Hepatocyte (in vitro differentiated cells): Measurements from ENCODE around the gene GRM4. TPM values are rescaled to one million over a fixed set of nuclear protein-coding genes. Genes with fewer than 3 reads are reported as not detected.

Experiments
- DNase-seq: peaks from one replicate; pipeline ENCODE4 v3.0.0-alpha.2; 2016; ENCODE audit warnings: low spot score
- H2AFZ ChIP-seq: fragments of 200-600 bp; sonication (generic); 2 replicates; pipeline ENCODE4 v1.6.0; 2016; ENCODE audit warnings: antibody characterized with exemption, mild to moderate bottlenecking
- H3K27ac ChIP-seq: fragments of 200-600 bp; sonication (generic); 2 replicates; pipeline ENCODE4 v1.5.1; 2016; ENCODE audit warnings: mild to moderate bottlenecking
- H3K27me3 ChIP-seq: fragments of 200-600 bp; sonication (generic); 2 replicates; pipeline ENCODE4 v1.6.1; 2016
- H3K36me3 ChIP-seq: fragments of 200-600 bp; sonication (generic); replicated peaks from 2 replicates; pipeline ENCODE4 v1.5.1; 2016; ENCODE audit warnings: low read depth; ENCODE audit not compliant: insufficient read depth
- H3K4me1 ChIP-seq: fragments of 200-600 bp; sonication (generic); 2 replicates; pipeline ENCODE4 v1.5.1; 2016; ENCODE audit warnings: mild to moderate bottlenecking, moderate library complexity; ENCODE audit not compliant: insufficient read depth
- H3K4me2 ChIP-seq: fragments of 200-600 bp; sonication (generic); 2 replicates; pipeline ENCODE4 v1.6.0; 2016
- H3K4me3 ChIP-seq: fragments of 200-600 bp; sonication (generic); 2 replicates; pipeline ENCODE4 v1.5.1; 2016; ENCODE audit warnings: mild to moderate bottlenecking
- H3K79me2 ChIP-seq: fragments of 200-600 bp; sonication (generic); 2 replicates; pipeline ENCODE4 v1.6.0; 2017; ENCODE audit warnings: mild to moderate bottlenecking
- H3K9me2 ChIP-seq: fragments of 200-600 bp; sonication (generic); replicated peaks from 2 replicates; pipeline ENCODE4 v1.6.0; 2017; ENCODE audit warnings: mild to moderate bottlenecking; ENCODE audit not compliant: insufficient read depth
- H3K9me3 ChIP-seq: fragments of 200-600 bp; sonication (generic); 2 replicates; pipeline ENCODE4 v1.5.1; 2016; ENCODE audit warnings: low read depth, mild to moderate bottlenecking
- H4K20me1 ChIP-seq: fragments of 200-600 bp; sonication (generic); 2 replicates; pipeline ENCODE4 v1.6.0; 2016; ENCODE audit warnings: mild to moderate bottlenecking; ENCODE audit not compliant: insufficient read depth, poor library complexity, severe bottlenecking
- CTCF ChIP-seq: fragments of 200-600 bp; sonication (generic); IDR thresholded peaks from 2 replicates; pipeline ENCODE4 v1.5.1; 2016; ENCODE audit warnings: antibody characterized with exemption, mild to moderate bottlenecking; ENCODE audit not compliant: poor library complexity
- EZH2 ChIP-seq: fragments of 200-600 bp; sonication (generic); IDR thresholded peaks from 2 replicates; pipeline ENCODE4 v1.6.1; 2016; ENCODE audit warnings: antibody characterized with exemption, mild to moderate bottlenecking, borderline replicate concordance
- EZH2phosphoT487 ChIP-seq: fragments of 200-600 bp; sonication (generic); IDR thresholded peaks from one replicate; pipeline ENCODE4 v1.6.1; 2018; ENCODE audit warnings: antibody characterized with exemption, mild to moderate bottlenecking, low read depth, moderate library complexity; ENCODE audit not compliant: unreplicated experiment, severe bottlenecking
- WGBS: methylation state at CpG from one replicate; pipeline ENCODE4 v1.1.6; 2016; ENCODE audit warnings: low lambda C conversion rate; ENCODE audit errors: missing lambda C conversion rate; 5-methylcytosine and 5-hydroxymethylcytosine counted together
- polyA plus RNA-seq: library from polyadenylated mRNA; unstranded; fragments of >200 nt; fragmentation: Nextera tagmentation; extraction: Ambion mirVana; gene quantifications from 2 replicates; pipeline ENCODE4 v1.2.1, GENCODE V29; 2016
- total RNA-seq: library from RNA; depleted of rRNA; stranded (reverse); fragments of >200 nt; gene quantifications from 2 replicates; pipeline ENCODE4 v1.2.3, GENCODE V29; 2014

Gene GRM4
- total and polyA plus RNA-seq, 2 experiments from 2014 or later = 0.03 TPM; not detected in 1

- H3K9me2 ChIP-seq = no peaks in the 10 kb centered on the region
- no peaks in the 10 kb centered on the region for H3K4me1 ChIP-seq
- no peaks in the 10 kb centered on the region for H3K27me3 ChIP-seq
- TF ChIP-seq CTCF (no peak), EZH2 (no peak), EZH2phosphoT487 (no peak)
- WGBS = 90% methylated on average over 5 of the region's 5 CpGs
- DNase-seq = no peak
- no peaks in the 10 kb centered on the region for H3K9me3 ChIP-seq
- H4K20me1 ChIP-seq = no peaks in the 10 kb centered on the region
- no peak overlapping the region for H3K4me3 ChIP-seq
- H2AFZ ChIP-seq = no peak overlapping the region
- H3K4me2 ChIP-seq = no peak overlapping the region
- no peak overlapping the region for H3K27ac ChIP-seq
- H3K79me2 ChIP-seq = no peaks in the 10 kb centered on the region
- H3K36me3 ChIP-seq = no peaks in the 10 kb centered on the region
Observed at GRCh38 chr6:34000281-34000680, 145.6 kb downstream of the GRM4 start.

GRCh38 chr6:33999567-33999966 lies 146.3 kb downstream of the GRM4 start:
- 88% methylated on average over 4 of the region's 4 CpGs for WGBS
- Histone ChIP-seq H3K27ac (no peak overlapping the region), H3K27me3 (no peaks in the 10 kb centered on the region), H3K79me2 (no peaks in the 10 kb centered on the region), H4K20me1 (no peaks in the 10 kb centered on the region), H3K4me3 (no peak overlapping the region), H3K9me2 (no peaks in the 10 kb centered on the region), H3K9me3 (no peaks in the 10 kb centered on the region), H3K4me1 (no peaks in the 10 kb centered on the region), H3K36me3 (no peaks in the 10 kb centered on the region), H3K4me2 (no peak overlapping the region), H2AFZ (no peak overlapping the region)
- TF ChIP-seq EZH2 (no peak), CTCF (no peak), EZH2phosphoT487 (no peak)
- no peak for DNase-seq

- no peaks in the 10 kb centered on the region for H3K9me3 ChIP-seq
- H3K27ac ChIP-seq = no peak overlapping the region
- H4K20me1 ChIP-seq = no peaks in the 10 kb centered on the region
- DNase-seq = no peak
- no peaks in the 10 kb centered on the region for H3K9me2 ChIP-seq
- 94% methylated on average over 5 of the region's 5 CpGs for WGBS
- H2AFZ ChIP-seq = no peak overlapping the region
- no peaks in the 10 kb centered on the region for H3K4me1 ChIP-seq
- no peak overlapping the region for H3K4me3 ChIP-seq
- TF ChIP-seq EZH2phosphoT487 (no peak), EZH2 (no peak), CTCF (no peak)
- no peak overlapping the region for H3K4me2 ChIP-seq
- H3K36me3 ChIP-seq = no peaks in the 10 kb centered on the region
- H3K27me3 ChIP-seq = no peaks in the 10 kb centered on the region
- H3K79me2 ChIP-seq = no peaks in the 10 kb centered on the region
Observed at GRCh38 chr6:33998660-33999059, 147.2 kb downstream of the GRM4 start.

GRCh38 chr6:33997265-33997664 lies 148.6 kb downstream of the GRM4 start:
- no peak for TF ChIP-seq EZH2
- TF ChIP-seq CTCF = no peak
- TF ChIP-seq EZH2phosphoT487 = no peak
- no peaks in the 10 kb centered on the region for H3K4me1 ChIP-seq
- H3K27ac ChIP-seq = no peak overlapping the region
- no peak overlapping the region for H3K4me2 ChIP-seq
- no peak overlapping the region for H3K4me3 ChIP-seq
- H3K79me2 ChIP-seq = no peaks in the 10 kb centered on the region
- no peaks in the 10 kb centered on the region for H3K9me2 ChIP-seq
- H3K36me3 ChIP-seq = no peaks in the 10 kb centered on the region
- no peak overlapping the region for H2AFZ ChIP-seq
- H3K27me3 ChIP-seq = no peaks in the 10 kb centered on the region
- H3K9me3 ChIP-seq = no peaks in the 10 kb centered on the region
- no peaks in the 10 kb centered on the region for H4K20me1 ChIP-seq
- DNase-seq = no peak
- 97% methylated on average over 1 of the region's 1 CpG for WGBS
